Nephron (organoid): ENCODE measurements around the gene PFDN6.
A peak's percentile ranks its signal among the peaks of the same experiment; 100 is the strongest.

ENCODE experiments used
- H3K27ac Mint-ChIP-seq, 3 experiments: 2 replicates each; pipeline ENCODE4 v1.8.0; 2020; ENCODE audit warnings: mixed read lengths in 3 of 3, mild to moderate bottlenecking in 2 of 3, moderate library complexity in 1 of 3
- H3K27me3 Mint-ChIP-seq: 2 replicates; pipeline ENCODE4 v1.8.0; 2021; ENCODE audit warnings: low read depth, mild to moderate bottlenecking, moderate library complexity, mixed read lengths
- H3K36me3 Mint-ChIP-seq: 2 replicates; pipeline ENCODE4 v1.8.0; 2020; ENCODE audit warnings: low read depth, mixed read lengths
- H3K4me1 Mint-ChIP-seq: 2 replicates; pipeline ENCODE4 v1.8.0; 2020; ENCODE audit warnings: mixed read lengths
- H3K4me3 Mint-ChIP-seq, 3 experiments: 2 replicates each; pipeline ENCODE4 v1.8.0; 2020; ENCODE audit warnings: mild to moderate bottlenecking in 3 of 3, mixed read lengths in 3 of 3, moderate library complexity in 2 of 3
- H3K9me3 Mint-ChIP-seq: 2 replicates; pipeline ENCODE4 v1.8.0; 2020; ENCODE audit warnings: mixed read lengths
- TF ChIP-seq, protein P1 (sequence below), 3 experiments: fragments of 200-600 bp; sonication (generic); IDR thresholded peaks; one replicate each; pipeline ENCODE4 v1.5.0; 2021; ENCODE audit warnings: antibody characterized with exemption in 3 of 3; ENCODE audit not compliant: unreplicated experiment in 3 of 3

Gene PFDN6

DNA sequence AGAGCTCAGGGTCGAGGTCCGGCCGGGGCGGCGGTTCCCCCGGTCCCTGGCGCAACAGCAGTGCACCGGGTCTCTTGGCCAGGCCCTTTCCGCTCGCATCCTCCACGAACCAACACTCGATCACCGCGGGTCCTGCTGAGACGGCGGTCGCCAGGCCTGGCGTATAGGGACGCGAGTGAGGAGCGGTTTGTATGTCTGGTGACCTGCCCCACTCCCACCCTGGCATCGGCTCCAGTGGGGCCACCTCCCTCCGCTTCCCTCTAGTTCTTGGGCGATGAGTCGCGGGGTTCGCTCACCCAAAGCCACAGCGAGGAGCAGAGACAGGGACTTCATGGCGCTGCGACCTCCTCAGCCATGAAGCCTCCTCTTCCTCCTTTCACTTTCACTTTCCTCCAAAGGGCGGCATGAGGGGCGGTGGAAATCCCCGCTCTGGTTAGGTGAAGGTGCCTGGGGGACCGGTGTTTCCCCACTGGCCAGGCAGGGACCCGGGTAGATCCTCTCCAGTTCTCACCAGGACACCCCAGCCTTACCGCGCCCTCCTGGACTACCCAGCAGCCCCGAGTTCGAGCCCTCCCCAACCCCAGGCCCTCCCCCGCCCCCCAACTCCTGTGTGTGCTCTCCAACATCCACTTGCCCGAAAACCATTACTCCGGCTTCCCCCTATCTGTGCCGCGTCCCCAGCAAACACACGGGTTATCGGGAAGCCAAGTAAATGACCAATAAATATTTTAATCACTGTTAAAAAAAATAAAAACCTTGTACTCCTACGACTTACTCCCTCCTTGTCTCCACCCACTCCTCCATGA is 24.5 kb downstream of the PFDN6 start, which contains the start of gene TAPBP:
Gene TAPBP, minus strand, starts transcription at position 370 of the 806 bp plus-strand sequence. Its CDS starts 37 bp downstream, at position 333.
- H3K4me3 Mint-ChIP-seq: peak within 1 kb of the TSS; percentile 97 to 98 (median 97)
- peak within 1 kb of the TSS; percentile 95 to 98 (median 96) for H3K27ac Mint-ChIP-seq
- peaks cover 8% of the 10 kb centered on the region for H3K36me3 Mint-ChIP-seq
- H3K9me3 Mint-ChIP-seq: no peaks in the 10 kb centered on the region
- H3K4me1 Mint-ChIP-seq: peaks cover 46% of the 10 kb centered on the region
- TF ChIP-seq, protein P1, sequence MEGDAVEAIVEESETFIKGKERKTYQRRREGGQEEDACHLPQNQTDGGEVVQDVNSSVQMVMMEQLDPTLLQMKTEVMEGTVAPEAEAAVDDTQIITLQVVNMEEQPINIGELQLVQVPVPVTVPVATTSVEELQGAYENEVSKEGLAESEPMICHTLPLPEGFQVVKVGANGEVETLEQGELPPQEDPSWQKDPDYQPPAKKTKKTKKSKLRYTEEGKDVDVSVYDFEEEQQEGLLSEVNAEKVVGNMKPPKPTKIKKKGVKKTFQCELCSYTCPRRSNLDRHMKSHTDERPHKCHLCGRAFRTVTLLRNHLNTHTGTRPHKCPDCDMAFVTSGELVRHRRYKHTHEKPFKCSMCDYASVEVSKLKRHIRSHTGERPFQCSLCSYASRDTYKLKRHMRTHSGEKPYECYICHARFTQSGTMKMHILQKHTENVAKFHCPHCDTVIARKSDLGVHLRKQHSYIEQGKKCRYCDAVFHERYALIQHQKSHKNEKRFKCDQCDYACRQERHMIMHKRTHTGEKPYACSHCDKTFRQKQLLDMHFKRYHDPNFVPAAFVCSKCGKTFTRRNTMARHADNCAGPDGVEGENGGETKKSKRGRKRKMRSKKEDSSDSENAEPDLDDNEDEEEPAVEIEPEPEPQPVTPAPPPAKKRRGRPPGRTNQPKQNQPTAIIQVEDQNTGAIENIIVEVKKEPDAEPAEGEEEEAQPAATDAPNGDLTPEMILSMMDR (IDR thresholded peaks at IDR 0.05; ENCODE audit: unreplicated experiment in 3 of 3): no peak
- peaks cover 13% of the 10 kb centered on the region for H3K27me3 Mint-ChIP-seq

DNA sequence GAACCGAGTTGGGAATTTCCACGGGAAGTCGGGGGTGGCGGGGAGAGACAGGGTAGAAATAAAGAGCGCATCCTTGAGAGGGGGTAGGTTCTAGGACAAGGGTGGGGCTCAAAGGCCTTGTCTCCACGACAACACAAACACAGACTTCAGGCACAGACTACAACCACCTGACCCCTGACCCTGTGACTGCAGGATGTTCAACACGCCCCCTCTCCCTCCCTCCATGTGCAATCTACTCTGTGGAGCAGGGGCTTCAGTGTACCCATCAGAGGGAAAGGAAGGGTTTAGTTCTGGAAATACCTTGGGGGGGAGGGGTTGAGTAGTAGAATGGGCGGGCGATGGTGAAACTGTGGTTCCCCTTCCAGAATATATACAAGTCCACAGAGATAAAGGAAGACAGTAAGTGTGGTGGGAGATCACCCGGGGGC is 25.1 kb downstream of the PFDN6 start:
- H3K36me3 Mint-ChIP-seq: peaks cover 13% of the 10 kb centered on the region
- TF ChIP-seq, protein P1 (IDR thresholded peaks at IDR 0.05; ENCODE audit: unreplicated experiment in 3 of 3): no peak
- H3K27ac Mint-ChIP-seq: peak overlapping the region; percentile 95 to 98 (median 96)
- no peaks in the 10 kb centered on the region for H3K9me3 Mint-ChIP-seq
- peaks cover 13% of the 10 kb centered on the region for H3K27me3 Mint-ChIP-seq
- H3K4me3 Mint-ChIP-seq: peak overlapping the region; percentile 97 to 98 (median 97)
- peaks cover 52% of the 10 kb centered on the region for H3K4me1 Mint-ChIP-seq

DNA sequence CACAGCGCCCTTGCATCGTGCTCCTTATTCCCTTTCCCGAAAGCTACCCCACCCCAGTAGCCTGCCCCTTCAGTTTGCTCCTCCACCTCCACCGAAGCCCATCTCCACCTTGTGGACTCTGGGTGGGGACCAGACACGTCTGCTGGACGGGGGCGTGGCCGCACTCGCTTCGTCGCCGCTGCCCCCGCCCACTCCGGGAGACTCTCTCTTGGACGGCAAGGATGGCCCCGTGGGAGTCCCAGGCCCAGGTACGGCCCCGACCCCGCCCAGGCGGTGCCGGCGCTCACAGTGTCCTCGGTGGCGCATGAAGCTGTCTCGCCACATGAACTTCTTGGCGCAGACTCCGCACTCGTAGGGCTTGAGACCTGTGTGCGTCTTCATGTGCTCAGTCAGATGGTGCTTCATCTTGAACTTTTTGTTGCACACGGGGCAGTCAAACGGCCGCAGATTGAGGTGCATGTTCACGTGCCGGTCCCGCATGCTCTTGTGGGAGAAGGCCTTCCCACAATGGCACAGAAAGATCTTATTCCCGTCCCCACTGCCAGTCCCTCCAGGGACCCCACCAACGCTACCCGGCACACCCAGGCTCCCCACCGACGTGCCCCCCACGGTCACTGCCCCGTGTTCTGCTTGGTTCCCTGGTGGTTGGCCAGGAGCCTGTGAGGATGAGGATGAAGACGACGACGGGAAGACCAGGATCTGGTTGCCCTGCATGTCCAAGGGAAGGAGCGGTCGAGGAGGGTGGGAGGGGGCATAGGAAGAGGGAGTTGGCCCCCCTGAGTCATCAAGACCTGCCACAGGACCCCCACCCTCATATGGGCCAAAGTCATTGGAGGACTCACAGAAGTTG is 25.8 kb downstream of the PFDN6 start:
- TF ChIP-seq, protein P1 (IDR thresholded peaks at IDR 0.05; ENCODE audit: unreplicated experiment in 3 of 3): no peak
- Mint-ChIP-seq H3K36me3 (peaks cover 19% of the 10 kb centered on the region), H3K27me3 (peaks cover 13% of the 10 kb centered on the region), H3K4me3 (peak overlapping the region; percentile 97 to 98 (median 97)), H3K27ac (peak overlapping the region; percentile 95 to 98 (median 96)), H3K9me3 (no peaks in the 10 kb centered on the region), H3K4me1 (peaks cover 58% of the 10 kb centered on the region)

DNA sequence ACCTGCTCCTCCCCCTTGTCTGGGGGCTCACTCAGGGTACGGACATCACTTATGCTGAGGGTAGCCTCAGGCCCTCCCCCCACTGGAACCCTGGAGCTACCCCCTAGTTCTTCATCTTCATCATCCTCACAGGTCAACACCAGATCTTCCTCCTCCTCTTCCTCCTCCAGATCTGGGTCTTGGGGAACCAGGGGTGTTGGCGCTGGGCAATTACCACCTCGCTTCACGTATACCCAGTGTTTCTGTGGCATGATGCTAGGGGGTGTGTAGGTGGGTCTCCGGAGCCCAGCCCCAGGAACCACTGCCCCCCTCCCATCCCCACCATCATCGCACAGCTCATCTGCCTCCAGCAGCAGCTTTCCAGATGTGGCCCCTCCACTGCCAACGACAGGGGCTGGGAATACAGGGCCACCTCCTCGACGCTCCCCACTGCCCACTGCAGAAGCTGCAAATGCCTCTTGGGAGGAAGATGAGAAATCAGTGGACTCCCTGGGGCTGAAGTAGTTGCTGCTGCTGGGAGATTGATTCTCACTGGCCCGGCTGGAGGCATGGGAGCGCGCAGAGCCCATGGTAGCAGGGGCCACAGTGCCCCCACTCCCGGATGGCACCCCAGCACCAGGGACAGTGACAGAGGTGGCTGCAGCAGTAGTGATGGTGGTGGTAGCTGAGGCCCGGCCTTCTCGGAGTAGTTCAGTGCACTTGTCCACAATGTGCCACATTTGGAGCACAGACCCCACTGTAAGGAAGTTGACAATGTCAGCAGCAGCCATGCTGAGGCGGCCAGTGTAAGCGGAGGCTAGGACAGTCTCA is 26.6 kb downstream of the PFDN6 start:
- TF ChIP-seq, protein P1 (IDR thresholded peaks at IDR 0.05; ENCODE audit: unreplicated experiment in 3 of 3): no peak
- H3K27ac Mint-ChIP-seq: peak overlapping the region; percentile 74 to 98 (median 91)
- peaks cover 25% of the 10 kb centered on the region for H3K36me3 Mint-ChIP-seq
- H3K4me1 Mint-ChIP-seq: peaks cover 67% of the 10 kb centered on the region
- no peaks in the 10 kb centered on the region for H3K9me3 Mint-ChIP-seq
- H3K27me3 Mint-ChIP-seq: peaks cover 13% of the 10 kb centered on the region
- H3K4me3 Mint-ChIP-seq: peak overlapping the region; percentile 87 to 97 (median 97)

DNA sequence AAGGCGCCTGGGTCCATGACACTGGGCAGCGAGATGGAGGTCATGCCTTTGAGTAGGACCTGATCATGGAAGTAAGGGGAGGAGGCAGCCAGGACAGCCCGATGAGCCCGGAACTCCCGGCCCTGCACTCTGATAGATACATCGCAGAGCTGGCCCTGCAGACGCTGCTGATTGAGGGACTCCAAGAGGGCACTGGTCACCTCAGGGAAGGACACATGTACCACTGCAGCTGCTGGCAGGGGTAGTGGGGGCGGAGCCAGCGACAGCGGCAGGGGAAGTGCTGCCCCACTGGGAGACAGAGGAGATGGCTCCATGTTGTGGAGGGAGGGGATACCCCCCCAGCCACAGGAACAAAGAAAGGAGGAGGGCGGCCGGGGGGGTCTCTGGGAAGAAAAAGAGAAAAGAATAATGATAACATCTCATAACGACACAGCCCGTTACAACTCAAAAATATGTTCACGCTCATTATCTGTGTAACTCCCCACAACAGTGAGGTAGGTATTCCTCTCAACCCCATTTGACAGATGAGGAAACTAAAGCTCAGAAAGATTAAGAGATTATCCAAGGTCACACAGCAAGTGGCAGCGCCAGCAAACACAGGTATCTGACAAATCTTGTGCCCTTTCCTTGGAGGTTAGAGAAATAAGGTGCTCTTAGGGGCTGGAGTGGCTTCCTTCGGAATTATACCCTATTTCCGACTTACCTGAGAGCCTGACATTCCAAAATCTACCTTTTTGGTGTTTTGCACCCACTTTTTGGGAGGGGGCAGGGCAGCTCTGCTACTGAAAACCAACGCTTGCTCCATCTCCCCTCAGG is 27.4 kb downstream of the PFDN6 start:
- Mint-ChIP-seq H3K4me3 (peak overlapping the region; percentile 87 to 97 (median 97)), H3K36me3 (peaks cover 25% of the 10 kb centered on the region), H3K9me3 (no peaks in the 10 kb centered on the region), H3K27me3 (peaks cover 13% of the 10 kb centered on the region), H3K4me1 (peaks cover 74% of the 10 kb centered on the region), H3K27ac (peak overlapping the region; percentile 74 to 98 (median 91))
- TF ChIP-seq, protein P1 (IDR thresholded peaks at IDR 0.05; ENCODE audit: unreplicated experiment in 3 of 3): no peak
